A549 (cell line): ENCODE results near the gene PRKAG2. TPM values are rescaled to one million over a fixed set of nuclear protein-coding genes. Genes with fewer than 3 reads are reported as not detected.

Experiments
- ATAC-seq, 2 experiments: fragments of 200-7000 bp in 1 of 2; fragments of >200 bp in 1 of 2; cut with Nextera tagmentation in 1 of 2; cut with Tn5 transposase in 1 of 2; 3 replicates each; pipeline versions ENCODE4 v1.8.0 to v1.9.1; 2018 to 2020; ENCODE audit warnings: mild to moderate bottlenecking in 1 of 2, moderate library complexity in 1 of 2
- CTCF ChIA-PET: fragments of 300-600 bp; sonication (Branson Sonifier 250); formaldehyde crosslinking; extraction: SDS; loops from one replicate; lab custom pipeline; 2021; ENCODE audit warnings: antibody characterized with exemption, inconsistent platforms; lab: Yijun Ruan, JAX
- POLR2A ChIA-PET: fragments of 350-600 bp; formaldehyde crosslinking; extraction: SDS; loops from one replicate; lab custom pipeline; 2021; ENCODE audit warnings: antibody characterized with exemption, inconsistent platforms; lab: Yijun Ruan, JAX
- DNase-seq, 2 experiments: peaks; one replicate each; pipeline versions ENCODE4 v3.0.0 to v3.0.0-alpha.2; 2011 to 2016; ENCODE audit warnings: low read depth in 1 of 2, low spot score in 1 of 2
- FAIRE-seq: peaks from 2 replicates; lab custom pipeline; 2011; peaks lifted over from hg19 to GRCh38; lab: Jason Lieb, UNC
- H3K27ac ChIP-seq, 2 experiments: fragments of >200 bp; sonication (Bioruptor Twin); formaldehyde crosslinking; 3 replicates each; pipeline ENCODE4 v1.5.1; 2016 to 2017
- H3K4me1 ChIP-seq: fragments of >200 bp; sonication (Bioruptor Twin); formaldehyde crosslinking; 3 replicates; pipeline ENCODE4 v1.6.1; 2016
- H3K4me2 ChIP-seq: fragments of >200 bp; sonication (Bioruptor Twin); formaldehyde crosslinking; 3 replicates; pipeline ENCODE4 v1.6.1; 2016
- H3K4me3 ChIP-seq: fragments of >200 bp; sonication (Bioruptor Twin); formaldehyde crosslinking; 3 replicates; pipeline ENCODE4 v1.5.1; 2016
- H3K9me3 ChIP-seq: fragments of >200 bp; sonication (Bioruptor Twin); formaldehyde crosslinking; 3 replicates; pipeline ENCODE4 v1.6.1; 2016
- CEBPB ChIP-seq, 2 experiments: fragments of >200 bp in 1 of 2; sonication (Bioruptor Twin) in 1 of 2; formaldehyde crosslinking in 1 of 2; IDR thresholded peaks; 2 replicates each; pipeline ENCODE4 v1.6.1; 2012 to 2016
- EP300 ChIP-seq, 2 experiments: fragments of >200 bp; sonication (Bioruptor Twin); formaldehyde crosslinking; IDR thresholded peaks; 2 replicates in 1 of 2; 3 replicates in 1 of 2; pipeline ENCODE4 v1.6.1; 2016 to 2017
- FOSL2 ChIP-seq, 2 experiments: fragments of 450-650 bp in 1 of 2; fragments of >200 bp in 1 of 2; sonication (Bioruptor Twin) in 1 of 2; formaldehyde crosslinking; IDR thresholded peaks; 2 replicates each; pipeline versions ENCODE4 v1.5.0 to v1.6.1; 2016 to 2020; ENCODE audit warnings: mild to moderate bottlenecking in 1 of 2, moderate library complexity in 1 of 2
- FOXS1 ChIP-seq: fragments of 250-450 bp; sonication (Bioruptor Pico); IDR thresholded peaks from 2 replicates; pipeline ENCODE4 v1.5.0; 2020; ENCODE audit warnings: mild to moderate bottlenecking, moderate library complexity
- GATA3 ChIP-seq: IDR thresholded peaks from 2 replicates; pipeline ENCODE4 v1.6.1; 2012; ENCODE audit warnings: borderline replicate concordance
- JUN ChIP-seq, 2 experiments: fragments of >200 bp; sonication (Bioruptor Twin); formaldehyde crosslinking; IDR thresholded peaks; 2 replicates in 1 of 2; 3 replicates in 1 of 2; pipeline ENCODE4 v1.6.1; 2016 to 2017
- JUNB ChIP-seq: fragments of >200 bp; sonication (Bioruptor Twin); formaldehyde crosslinking; IDR thresholded peaks from 2 replicates; pipeline ENCODE4 v1.6.1; 2016
- KDM1A ChIP-seq: fragments of 200-600 bp; sonication (generic); IDR thresholded peaks from 2 replicates; pipeline ENCODE4 v1.6.1; 2016; ENCODE audit warnings: low read depth, mild to moderate bottlenecking
- KDM5A ChIP-seq: fragments of 200-600 bp; sonication (generic); IDR thresholded peaks from 2 replicates; pipeline ENCODE4 v1.6.1; 2016; ENCODE audit warnings: antibody characterized with exemption, mild to moderate bottlenecking
- MYC ChIP-seq: IDR thresholded peaks from 2 replicates; pipeline ENCODE4 v1.6.1; 2012; ENCODE audit warnings: mild to moderate bottlenecking, inconsistent platforms, low read length, improper control_type of control experiment, borderline replicate concordance
- NFE2L2 ChIP-seq: fragments of 150-350 bp; conservative IDR thresholded peaks from 2 replicates; pipeline ENCODE4 v1.6.1; 2014; ENCODE audit warnings: low read length
- NPAS2 ChIP-seq: fragments of 250-450 bp; sonication (Bioruptor Pico); IDR thresholded peaks from 2 replicates; pipeline ENCODE4 v1.8.0; 2022; ENCODE audit warnings: mild to moderate bottlenecking, moderate library complexity, borderline replicate concordance
- PHF8 ChIP-seq: fragments of 200-600 bp; sonication (generic); IDR thresholded peaks from 2 replicates; pipeline ENCODE4 v1.6.1; 2016; ENCODE audit warnings: low read depth, mild to moderate bottlenecking, antibody characterized with exemption, moderate library complexity, borderline replicate concordance
- RAD21 ChIP-seq, 2 experiments: fragments of >200 bp in 1 of 2; sonication (Bioruptor Twin) in 1 of 2; formaldehyde crosslinking in 1 of 2; IDR thresholded peaks in 1 of 2; conservative IDR thresholded peaks in 1 of 2; 2 replicates in 1 of 2; 3 replicates in 1 of 2; pipeline ENCODE4 v1.6.1; 2012 to 2018; ENCODE audit warnings: inconsistent platforms in 1 of 2
- RARB ChIP-seq: fragments of 250-450 bp; sonication (Bioruptor Pico); IDR thresholded peaks from 2 replicates; pipeline ENCODE4 v1.8.0; 2021; ENCODE audit warnings: mild to moderate bottlenecking, moderate library complexity
- RCOR1 ChIP-seq: fragments of 150-350 bp; IDR thresholded peaks from 2 replicates; pipeline ENCODE4 v1.6.1; 2014; ENCODE audit warnings: antibody characterized with exemption, low read length, low read depth
- TFCP2L1 ChIP-seq: fragments of 250-450 bp; sonication (Bioruptor Pico); IDR thresholded peaks from 2 replicates; pipeline ENCODE4 v1.5.0; 2021; ENCODE audit warnings: mild to moderate bottlenecking
- TP53 ChIP-seq: fragments of 250-450 bp; sonication (Bioruptor Pico); IDR thresholded peaks from 2 replicates; pipeline ENCODE4 v1.5.0; 2021; ENCODE audit warnings: mild to moderate bottlenecking, moderate library complexity
- ZC3H11A ChIP-seq: fragments of 450-650 bp; IDR thresholded peaks from 2 replicates; pipeline ENCODE4 v1.6.1; 2014; ENCODE audit warnings: antibody characterized with exemption, mild to moderate bottlenecking
- ZFP36 ChIP-seq: fragments of 450-650 bp; IDR thresholded peaks from 2 replicates; pipeline ENCODE4 v1.6.1; 2014; ENCODE audit warnings: borderline replicate concordance; ENCODE audit not compliant: partially characterized antibody
- WGBS: methylation state at CpG from one replicate; pipeline ENCODE4 v1.1.6; 2017; ENCODE audit errors: missing lambda C conversion rate; 5-methylcytosine and 5-hydroxymethylcytosine counted together
- polyA plus RNA-seq, 4 experiments: library from polyadenylated mRNA; depleted of rRNA in 3 of 4; stranded (reverse); fragments of >200 nt; fragmentation: RNase III in 1 of 4; extraction: RNeasy Plus Mini Kit Qiagen cat#74134 plus additional on column Dnase treatment in 1 of 4; gene quantifications; 2 replicates in 3 of 4; 3 replicates in 1 of 4; pipeline ENCODE4 v1.2.3, GENCODE V29; 2011 to 2017
- TF ChIP-seq, protein P1 (sequence below): fragments of >200 bp; sonication (Bioruptor Twin); formaldehyde crosslinking; IDR thresholded peaks from 3 replicates; pipeline ENCODE4 v1.6.1; 2016

PRKAG2 gene
- polyA plus RNA-seq, 2 of the 4 experiments (the other 2 are of a cell fraction) = 26.5 to 31.7 TPM

GRCh38 chr7:151631570-151631952 lies 245.4 kb downstream of the PRKAG2 start:
- TF ChIP-seq NFE2L2 = no peak
- 0 out of 5 replicates have a peak, but pooled peaks of 1 of the 2 experiments have one; percentile 8 for TF ChIP-seq RAD21 (conservative IDR thresholded peaks at IDR 0.05 in 1 of 2, IDR thresholded peaks at IDR 0.05 in 1 of 2)
- TF ChIP-seq JUNB = no peak
- CTCF ChIA-PET = interaction anchor here (0.6 to 14.2 kb wide), 46 partner anchors 10 to 169 kb away, joined by 3 to 173 read pairs (median 5); no protein-coding TSS in a partner anchor
- peak; percentile 32 to 38 for DNase-seq
- Histone ChIP-seq H3K4me1 (peaks cover 29% of the 10 kb centered on the region), H3K9me3 (no peaks in the 10 kb centered on the region; the same call in 2 of the 3 replicates), H3K27ac (peak overlapping the region; percentile 94), H3K4me3 (peak overlapping the region; percentile 91), H3K4me2 (peak overlapping the region; percentile 78)
- WGBS = 1% methylated on average over 12 of the region's 31 CpGs
- POLR2A ChIA-PET = interaction anchor here (0.8 to 1.9 kb wide), 11 partner anchors 19 to 123 kb away, joined by 3 to 8 read pairs (median 4); no protein-coding TSS in a partner anchor
- FAIRE-seq = no peak
- ATAC-seq = peak; percentile 62 to 71

GRCh38 chr7:151630851-151631569 lies 245.9 kb downstream of the PRKAG2 start:
- Histone ChIP-seq H3K9me3 (no peaks in the 10 kb centered on the region; the same call in 2 of the 3 replicates), H3K4me2 (peak overlapping the region; percentile 78), H3K27ac (peak overlapping the region; percentile 94), H3K4me3 (peak overlapping the region; percentile 91)
- FAIRE-seq = no peak
- ATAC-seq = no peak
- 26% methylated on average over 17 of the region's 17 CpGs for WGBS
- no peak for DNase-seq
- ChIA-PET POLR2A (interaction anchor here (0.8 to 1.9 kb wide), 8 partner anchors 31 to 124 kb away, joined by 3 to 8 read pairs (median 4); no protein-coding TSS in a partner anchor), CTCF (interaction anchor here (0.8 to 14.2 kb wide), 35 partner anchors 9 to 169 kb away, joined by 3 to 173 read pairs (median 7); no protein-coding TSS in a partner anchor)
- TF ChIP-seq PHF8 (no peak), GATA3 (no peak), RARB (no peak), FOSL2 (IDR thresholded peaks at IDR 0.05) (no peak), FOSL2 (CRISPR knock-in tag; IDR thresholded peaks at IDR 0.05) (no peak), JUN (IDR thresholded peaks at IDR 0.05) (no peak), NPAS2 (no peak), MYC (no peak), TFCP2L1 (CRISPR knock-in tag) (no peak), RCOR1 (no peak), KDM1A (no peak), CEBPB (IDR thresholded peaks at IDR 0.05) (no peak), ZC3H11A (no peak), FOXS1 (CRISPR knock-in tag) (no peak), EP300 (IDR thresholded peaks at IDR 0.05) (no peak), ZFP36 (no peak)
- TF ChIP-seq, protein P1, sequence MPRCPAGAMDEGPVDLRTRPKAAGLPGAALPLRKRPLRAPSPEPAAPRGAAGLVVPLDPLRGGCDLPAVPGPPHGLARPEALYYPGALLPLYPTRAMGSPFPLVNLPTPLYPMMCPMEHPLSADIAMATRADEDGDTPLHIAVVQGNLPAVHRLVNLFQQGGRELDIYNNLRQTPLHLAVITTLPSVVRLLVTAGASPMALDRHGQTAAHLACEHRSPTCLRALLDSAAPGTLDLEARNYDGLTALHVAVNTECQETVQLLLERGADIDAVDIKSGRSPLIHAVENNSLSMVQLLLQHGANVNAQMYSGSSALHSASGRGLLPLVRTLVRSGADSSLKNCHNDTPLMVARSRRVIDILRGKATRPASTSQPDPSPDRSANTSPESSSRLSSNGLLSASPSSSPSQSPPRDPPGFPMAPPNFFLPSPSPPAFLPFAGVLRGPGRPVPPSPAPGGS = no peak
- TF ChIP-seq, all 56 proteins: peak for 0
- peaks cover 27% of the 10 kb centered on the region for H3K4me1 ChIP-seq

DNA sequence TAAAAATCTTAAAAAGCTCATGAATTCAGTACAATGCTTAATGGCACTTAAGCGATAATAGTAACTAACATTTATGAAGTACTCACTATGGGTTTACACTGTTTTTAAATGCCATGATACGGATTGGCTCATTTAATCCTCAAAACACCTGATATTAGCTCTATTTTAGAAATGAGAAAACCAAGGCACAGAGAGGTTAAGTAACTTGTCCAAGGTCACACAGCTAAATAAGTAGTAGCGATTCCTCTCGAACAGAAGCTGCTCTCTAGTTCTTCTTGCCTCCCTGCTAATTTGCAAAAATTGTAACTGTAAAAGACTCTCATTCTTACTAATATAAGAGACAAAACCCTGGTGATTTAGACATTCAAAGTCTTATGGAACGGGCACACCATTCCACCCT lies 246.6 kb downstream of the PRKAG2 start:
- H3K27ac ChIP-seq = peak overlapping the region in 1 of 2 experiments; percentile 94; a peak in 4 of 6 replicates
- CTCF ChIA-PET = interaction anchor here (0.9 to 14.2 kb wide), 18 partner anchors 11 to 152 kb away, joined by 3 to 173 read pairs (median 7); no protein-coding TSS in a partner anchor
- peak overlapping the region; percentile 78 for H3K4me2 ChIP-seq
- POLR2A ChIA-PET = no interaction called here
- peak overlapping the region; percentile 91; the same call in 2 of the 3 replicates for H3K4me3 ChIP-seq
- FAIRE-seq (no peak), DNase-seq (no peak), ATAC-seq (no peak)
- WGBS = 90% methylated on average over 5 of the region's 5 CpGs
- TF ChIP-seq ZFP36 (peak; percentile 60), KDM5A (no peak), KDM1A (peak; percentile 78; the same call in 1 of the 2 replicates), TP53 (CRISPR knock-in tag) (no peak)
- TF ChIP-seq, protein P1 = no peak
- H3K9me3 ChIP-seq = no peaks in the 10 kb centered on the region; the same call in 2 of the 3 replicates
- peaks cover 21% of the 10 kb centered on the region for H3K4me1 ChIP-seq
